ENCODE results near the gene AEN.
A peak's percentile ranks its signal among the peaks of the same experiment; 100 is the strongest.

DNA sequence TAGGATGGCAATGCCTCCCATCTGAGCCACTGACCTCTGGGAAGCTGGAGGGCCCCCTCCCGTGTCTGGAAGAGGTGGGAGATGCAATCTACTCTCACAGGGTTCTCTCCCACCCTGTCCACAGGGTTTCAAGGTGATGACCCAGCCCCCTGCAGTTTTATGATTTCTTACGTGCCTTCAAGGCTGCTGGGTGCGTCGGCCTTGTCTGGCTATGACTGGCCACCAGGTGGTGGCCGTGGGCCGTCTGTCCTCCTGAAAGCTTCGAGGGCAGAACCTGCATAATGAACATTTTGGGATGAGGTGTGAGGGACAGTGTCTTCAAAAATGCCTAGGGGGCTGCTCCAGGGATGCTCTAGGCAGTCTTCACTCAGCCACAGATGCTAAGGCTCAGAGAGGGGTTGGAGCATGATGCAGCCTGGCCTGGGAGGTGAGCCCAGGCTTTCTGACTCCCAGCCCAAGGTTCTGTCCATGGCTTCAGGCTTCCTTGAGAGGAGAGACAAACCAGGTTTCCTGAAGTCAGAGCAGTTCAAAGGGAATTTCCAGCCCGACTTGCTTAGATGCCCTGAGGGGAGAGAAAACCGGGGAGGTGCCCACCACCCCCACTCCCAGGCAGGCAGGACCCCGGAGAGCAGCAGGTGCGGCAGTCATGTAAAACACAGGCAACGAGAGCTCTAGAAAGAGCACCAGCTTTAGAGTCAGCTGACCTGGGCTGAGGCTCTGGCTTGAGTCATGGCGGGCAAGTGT, 36.4 kb downstream of the AEN start:
- TF ChIP-seq, protein P1, sequence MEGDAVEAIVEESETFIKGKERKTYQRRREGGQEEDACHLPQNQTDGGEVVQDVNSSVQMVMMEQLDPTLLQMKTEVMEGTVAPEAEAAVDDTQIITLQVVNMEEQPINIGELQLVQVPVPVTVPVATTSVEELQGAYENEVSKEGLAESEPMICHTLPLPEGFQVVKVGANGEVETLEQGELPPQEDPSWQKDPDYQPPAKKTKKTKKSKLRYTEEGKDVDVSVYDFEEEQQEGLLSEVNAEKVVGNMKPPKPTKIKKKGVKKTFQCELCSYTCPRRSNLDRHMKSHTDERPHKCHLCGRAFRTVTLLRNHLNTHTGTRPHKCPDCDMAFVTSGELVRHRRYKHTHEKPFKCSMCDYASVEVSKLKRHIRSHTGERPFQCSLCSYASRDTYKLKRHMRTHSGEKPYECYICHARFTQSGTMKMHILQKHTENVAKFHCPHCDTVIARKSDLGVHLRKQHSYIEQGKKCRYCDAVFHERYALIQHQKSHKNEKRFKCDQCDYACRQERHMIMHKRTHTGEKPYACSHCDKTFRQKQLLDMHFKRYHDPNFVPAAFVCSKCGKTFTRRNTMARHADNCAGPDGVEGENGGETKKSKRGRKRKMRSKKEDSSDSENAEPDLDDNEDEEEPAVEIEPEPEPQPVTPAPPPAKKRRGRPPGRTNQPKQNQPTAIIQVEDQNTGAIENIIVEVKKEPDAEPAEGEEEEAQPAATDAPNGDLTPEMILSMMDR (IDR thresholded peaks at IDR 0.05): peak in 1 of 3 experiments; percentile 50
- no peak for TF ChIP-seq POLR2AphosphoS5 (IDR thresholded peaks at IDR 0.05; ENCODE audit: insufficient read depth in 1 of 2, low read depth in 1 of 2)
